Fibroblast of the aortic adventitia (primary cell): ENCODE measurements around the gene IL5RA. TPM values are rescaled to one million over a fixed set of nuclear protein-coding genes. Genes with fewer than 3 reads are reported as not detected.

Experiments
- DNase-seq: peaks from one replicate; pipeline ENCODE4 v3.0.0-alpha.2; 2010; ENCODE audit warnings: low read depth
- H3K4me3 ChIP-seq: 2 replicates; pipeline ENCODE4 v1.5.1; 2011; ENCODE audit warnings: low read depth, mild to moderate bottlenecking, control low read depth, low read length, moderate library complexity
- total RNA-seq: library from RNA; depleted of rRNA; stranded (reverse); fragments of >200 nt; gene quantifications from 2 replicates; pipeline ENCODE4 v1.2.3, GENCODE V29; 2012; ENCODE audit warnings: low replicate concordance
- TF ChIP-seq, protein P1 (sequence below): IDR thresholded peaks from 2 replicates; pipeline ENCODE4 v1.5.1; 2011; ENCODE audit warnings: mild to moderate bottlenecking, low read length, control low read depth, inconsistent platforms; ENCODE audit not compliant: insufficient read depth

The IL5RA gene
- total RNA-seq, 1 donor = not detected

DNA sequence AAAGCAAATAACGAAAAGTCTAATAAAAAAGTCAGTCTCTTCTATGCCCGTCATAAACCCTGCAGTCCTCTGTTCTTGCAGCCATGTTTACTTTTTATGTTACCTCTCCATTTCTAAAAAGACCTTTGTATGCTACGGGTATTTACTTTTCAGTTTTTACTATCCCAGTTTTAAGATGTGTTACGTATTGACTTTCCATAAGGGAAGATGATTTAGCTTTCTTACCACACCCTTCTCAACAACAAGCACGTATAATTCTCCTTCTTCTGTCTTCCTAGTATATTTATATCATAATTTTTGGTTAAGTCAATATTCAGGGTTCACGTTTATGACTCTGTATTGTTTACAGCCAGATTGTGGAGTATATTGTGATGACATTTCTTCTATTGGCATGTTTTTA, 27.4 kb upstream of the IL5RA start:
- DNase-seq = no peak
- H3K4me3 ChIP-seq = no peak overlapping the region
- TF ChIP-seq, protein P1, sequence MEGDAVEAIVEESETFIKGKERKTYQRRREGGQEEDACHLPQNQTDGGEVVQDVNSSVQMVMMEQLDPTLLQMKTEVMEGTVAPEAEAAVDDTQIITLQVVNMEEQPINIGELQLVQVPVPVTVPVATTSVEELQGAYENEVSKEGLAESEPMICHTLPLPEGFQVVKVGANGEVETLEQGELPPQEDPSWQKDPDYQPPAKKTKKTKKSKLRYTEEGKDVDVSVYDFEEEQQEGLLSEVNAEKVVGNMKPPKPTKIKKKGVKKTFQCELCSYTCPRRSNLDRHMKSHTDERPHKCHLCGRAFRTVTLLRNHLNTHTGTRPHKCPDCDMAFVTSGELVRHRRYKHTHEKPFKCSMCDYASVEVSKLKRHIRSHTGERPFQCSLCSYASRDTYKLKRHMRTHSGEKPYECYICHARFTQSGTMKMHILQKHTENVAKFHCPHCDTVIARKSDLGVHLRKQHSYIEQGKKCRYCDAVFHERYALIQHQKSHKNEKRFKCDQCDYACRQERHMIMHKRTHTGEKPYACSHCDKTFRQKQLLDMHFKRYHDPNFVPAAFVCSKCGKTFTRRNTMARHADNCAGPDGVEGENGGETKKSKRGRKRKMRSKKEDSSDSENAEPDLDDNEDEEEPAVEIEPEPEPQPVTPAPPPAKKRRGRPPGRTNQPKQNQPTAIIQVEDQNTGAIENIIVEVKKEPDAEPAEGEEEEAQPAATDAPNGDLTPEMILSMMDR = no peak

DNA sequence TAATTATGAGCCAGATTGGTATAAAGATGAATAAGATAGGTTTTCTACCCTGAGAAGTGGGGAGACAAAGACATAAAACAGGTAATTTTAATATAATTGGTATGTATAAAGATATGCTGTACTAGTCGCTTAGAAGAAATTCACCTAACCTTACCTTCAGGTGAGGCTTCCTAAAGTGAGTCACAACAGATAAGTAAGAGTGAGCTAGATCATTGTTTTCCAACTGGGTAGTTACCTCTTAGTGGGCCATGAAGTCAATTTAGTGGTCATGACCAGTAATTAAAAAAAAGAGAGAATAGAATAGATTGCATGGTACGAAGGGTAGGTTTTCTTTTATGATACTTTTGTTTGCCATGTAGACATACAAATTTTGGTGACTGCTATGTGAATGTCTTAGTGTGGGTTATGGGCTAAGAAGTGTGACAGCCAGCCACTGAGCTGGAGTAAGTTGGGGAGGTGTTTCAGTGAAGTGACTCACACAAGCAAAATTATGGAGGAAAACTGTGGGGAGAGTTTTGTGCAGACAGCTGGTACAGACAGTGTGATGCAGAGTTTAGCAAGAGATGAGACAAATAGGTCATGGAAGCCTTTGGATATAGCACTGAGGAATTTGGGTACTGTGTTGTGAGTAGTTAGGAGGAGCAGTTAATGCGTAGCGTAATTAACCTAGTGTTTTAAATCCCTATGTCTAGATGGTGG, 24.7 kb upstream of the IL5RA start:
- H3K4me3 ChIP-seq = no peak overlapping the region
- no peak for DNase-seq
- TF ChIP-seq, protein P1 = no peak

DNA sequence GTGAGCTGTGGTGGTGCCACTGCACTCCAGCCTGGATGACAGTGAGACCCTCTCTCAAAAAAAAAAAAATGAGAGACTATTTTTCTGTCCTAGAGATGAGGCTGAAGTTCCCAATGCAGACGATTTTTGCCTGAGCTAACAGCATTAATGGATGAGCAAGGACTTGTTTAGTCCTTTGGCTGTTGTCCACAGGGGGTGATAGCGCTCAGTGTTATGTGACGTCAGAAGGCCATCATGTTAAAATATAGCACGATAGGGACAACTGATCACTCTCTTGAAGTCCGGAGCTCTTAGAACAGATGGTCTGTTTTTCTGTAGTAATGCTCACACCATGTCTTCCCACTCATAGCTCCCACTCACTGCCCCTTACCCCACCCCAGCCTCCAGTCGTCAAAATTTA, 23.3 kb upstream of the IL5RA start:
- TF ChIP-seq, protein P1 = no peak
- no peak overlapping the region for H3K4me3 ChIP-seq
- DNase-seq = no peak

DNA sequence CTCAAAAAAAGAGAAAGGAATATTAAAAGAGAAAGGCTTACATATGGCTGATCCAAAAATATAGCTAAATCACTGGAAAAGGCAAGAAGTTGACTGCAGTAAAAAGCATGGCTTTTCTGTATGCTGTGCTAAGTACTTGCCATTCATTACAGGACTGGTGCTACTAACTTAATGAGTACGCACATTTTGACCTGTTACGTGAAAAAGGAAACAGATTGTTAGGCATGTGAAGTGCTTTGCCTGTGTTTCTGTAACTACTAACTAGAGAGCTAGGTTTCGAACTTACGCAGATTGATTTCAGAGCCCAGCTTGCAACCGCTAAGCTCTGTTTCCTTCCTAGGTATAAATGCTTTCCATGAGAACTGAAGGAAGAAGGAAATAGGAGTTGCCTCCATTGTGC, 19.4 kb upstream of the IL5RA start:
- TF ChIP-seq, protein P1 = no peak
- no peak overlapping the region for H3K4me3 ChIP-seq
- DNase-seq = no peak

DNA sequence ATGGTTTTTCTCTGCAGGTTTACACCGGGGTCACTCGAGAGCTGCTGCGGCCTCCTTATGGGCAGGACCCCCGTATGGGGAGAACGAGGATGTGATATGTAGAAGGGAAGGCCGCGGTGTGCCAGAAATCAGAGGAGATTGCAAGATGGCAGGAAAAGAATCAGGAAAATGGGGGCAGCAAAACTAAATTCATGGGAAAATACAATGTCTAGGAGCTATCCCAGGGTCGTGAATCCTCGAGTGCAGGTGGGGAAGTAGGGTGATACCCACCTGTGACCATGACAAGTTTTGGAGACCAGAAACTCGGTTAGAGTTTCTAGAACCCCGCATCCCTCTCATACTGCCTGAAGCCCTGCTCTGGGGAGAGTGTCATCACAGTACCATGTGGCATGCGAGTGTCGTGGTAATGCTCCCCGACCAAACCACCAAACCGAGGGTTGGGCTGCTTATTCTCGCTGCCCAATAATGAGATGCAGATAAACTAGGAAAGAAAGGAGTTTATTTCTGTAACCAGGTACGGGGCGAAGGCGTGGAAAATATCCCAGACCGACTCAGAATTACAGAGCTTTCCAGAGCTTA, 17.3 kb upstream of the IL5RA start:
- TF ChIP-seq, protein P1 = no peak
- peak overlapping the region; percentile 88 for H3K4me3 ChIP-seq
- DNase-seq = peak; percentile 11

DNA sequence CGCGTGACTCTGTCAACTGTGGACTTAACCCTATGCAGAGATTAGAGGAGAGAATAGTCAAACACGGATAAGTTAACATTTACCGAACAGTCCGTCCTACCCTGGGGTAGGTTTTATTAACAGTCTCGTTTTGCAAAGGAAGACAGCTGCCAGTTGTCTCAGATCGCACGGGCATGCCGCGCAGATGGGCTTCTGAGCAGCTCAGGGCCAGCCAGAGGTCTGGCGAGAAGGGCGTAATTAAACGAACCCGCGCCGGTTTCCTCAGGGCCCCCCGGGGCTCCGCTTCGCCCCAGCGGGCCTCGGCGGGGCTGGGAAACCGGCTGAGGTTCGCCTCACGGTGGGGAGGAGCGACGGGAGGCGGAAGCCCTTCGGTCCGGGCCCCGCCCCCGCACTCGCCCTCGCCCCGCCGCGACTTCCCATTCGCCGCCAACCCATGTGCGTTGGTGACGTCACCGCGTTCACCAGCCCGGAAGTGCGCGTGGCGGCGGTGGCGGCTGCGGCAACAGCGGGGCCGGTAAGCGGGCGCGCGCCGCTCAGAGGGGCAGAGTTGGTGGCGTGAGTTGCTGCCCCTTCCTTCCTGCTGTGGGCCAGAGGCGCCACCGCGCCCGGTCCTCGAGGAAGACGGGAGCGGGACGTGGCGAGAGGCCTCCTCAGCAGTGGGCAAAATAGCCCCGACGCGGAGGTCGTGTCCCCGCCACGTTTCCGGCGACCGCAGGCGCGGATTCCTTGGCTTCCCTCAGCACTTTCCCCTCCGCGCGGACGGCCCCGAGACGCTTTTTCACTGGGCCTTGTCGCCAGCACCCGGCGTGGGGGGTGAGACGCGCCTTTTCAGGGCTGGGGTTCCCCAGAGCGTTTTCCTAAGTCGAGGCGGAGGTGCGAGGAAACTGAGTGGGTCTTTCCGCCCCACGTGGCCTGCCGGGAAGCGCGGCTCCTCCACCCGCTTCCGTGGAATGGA, 16.6 kb upstream of the IL5RA start, which contains the start of gene TRNT1:
TSS of gene TRNT1 (plus strand) at position 464 of the 955 bp plus-strand sequence. CDS start 2,101 bp downstream, outside the sequence.
- TF ChIP-seq, protein P1 = no peak
- peak; percentile 91 for DNase-seq
- H3K4me3 ChIP-seq = peak within 1 kb of the TSS; percentile 88
